Upper lobe of left lung (tissue), 6 donors: ENCODE measurements around the gene DNER. TPM values are rescaled to one million over a fixed set of nuclear protein-coding genes. Genes with fewer than 3 reads are reported as not detected.

Experiments
- ATAC-seq, 2 donors: fragments of 200-7000 bp; cut with Tn5 transposase; one replicate each; pipeline ENCODE4 v1.9.1; 2022; ENCODE audit warnings: mild to moderate bottlenecking in 2 of 2, moderate library complexity in 2 of 2; ENCODE audit not compliant: low FRiP score in 2 of 2
- DNase-seq, 2 donors: peaks; one replicate each; pipeline ENCODE4 v3.0.0-alpha.2; 2019 to 2020
- H3K27ac ChIP-seq, 4 donors: fragments of 200-600 bp; sonication (generic); one replicate each; pipeline ENCODE4 v1.5.1; 2016 to 2019
- H3K27me3 ChIP-seq, 4 donors: fragments of 200-600 bp; sonication (generic); one replicate each; pipeline ENCODE4 v1.5.1; 2017 to 2019
- H3K36me3 ChIP-seq, 4 donors: fragments of 200-600 bp; sonication (generic); one replicate each; pipeline ENCODE4 v1.5.1; 2016 to 2019
- H3K4me1 ChIP-seq, 4 donors: fragments of 200-600 bp; sonication (generic); one replicate each; pipeline ENCODE4 v1.5.1; 2018 to 2019
- H3K4me3 ChIP-seq, 4 donors: fragments of 200-600 bp; sonication (generic); one replicate each; pipeline ENCODE4 v1.5.1; 2017 to 2019; ENCODE audit warnings: mild to moderate bottlenecking in 2 of 4, moderate library complexity in 1 of 4
- H3K9me3 ChIP-seq, 4 donors: fragments of 200-600 bp; sonication (generic); one replicate each; pipeline ENCODE4 v1.5.1; 2018 to 2019
- EP300 ChIP-seq, 4 donors: sonication (generic); formaldehyde crosslinking; IDR thresholded peaks; one replicate each; pipeline ENCODE4 v1.5.1; 2017; ENCODE audit warnings: antibody characterized with exemption in 4 of 4, control low read depth in 2 of 4
- POLR2A ChIP-seq, 4 donors: fragments of 450-650 bp; IDR thresholded peaks; one replicate each; pipeline ENCODE4 v1.5.1; 2016 to 2017; ENCODE audit warnings: antibody characterized with exemption in 4 of 4, mild to moderate bottlenecking in 2 of 4
- POLR2AphosphoS5 ChIP-seq, 2 donors: sonication (generic); formaldehyde crosslinking; IDR thresholded peaks; one replicate each; pipeline ENCODE4 v1.5.1; 2017; ENCODE audit warnings: antibody characterized with exemption in 2 of 2
- WGBS, 2 donors: methylation state at CpG; one replicate each; pipeline ENCODE4 v1.1.5; 2017 to 2018; 5-methylcytosine and 5-hydroxymethylcytosine counted together
- total RNA-seq, 6 donors: library from RNA; depleted of rRNA in 4 of 6; stranded (reverse); fragments of >200 nt in 4 of 6; gene quantifications; one replicate each; pipeline versions ENCODE4 v1.1.0 to v1.2.1, GENCODE V29; 2016 to 2021
- TF ChIP-seq, protein P1 (sequence below), 6 experiments: fragments of 450-650 bp in 4 of 6; fragments of 200-600 bp in 2 of 6; sonication (generic) in 2 of 6; IDR thresholded peaks; one replicate each; pipeline ENCODE4 v1.5.1; 2016 to 2019; ENCODE audit warnings: antibody characterized with exemption in 6 of 6
- donor health status: DM: no; HTN: no; CAD: no; lungs with moderate emphysema.
- donor health status: DM: no; HTN: yes; CAD: no; lungs with severe emphysema.

Gene DNER
- total RNA-seq, 6 donors from 2014 or later = 0.31 to 2.1 (median 0.98) TPM

DNA sequence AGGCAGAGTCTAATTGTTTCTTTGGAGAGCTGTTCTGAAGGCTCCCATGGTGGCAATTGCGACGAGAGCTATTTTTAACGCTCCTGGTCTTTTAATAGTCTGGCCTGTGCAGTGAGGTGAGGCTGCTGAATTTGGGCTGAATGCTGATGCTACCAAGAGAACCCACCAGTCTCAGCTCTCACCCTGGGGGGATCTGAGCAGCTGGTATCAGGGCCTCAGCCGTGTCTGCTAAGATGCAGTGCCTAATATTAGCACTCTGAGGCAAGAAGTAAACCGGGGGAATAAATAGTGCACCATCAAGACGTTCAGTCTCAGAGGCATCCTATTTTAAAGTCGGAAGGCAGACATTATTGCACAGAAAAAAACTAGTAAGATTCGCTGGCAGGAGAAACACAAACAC, 228.5 kb downstream of the DNER start:
- H3K4me1 ChIP-seq = no peaks in the 10 kb centered on the region
- no peaks in the 10 kb centered on the region for H3K27me3 ChIP-seq
- no peaks in the 10 kb centered on the region for H3K9me3 ChIP-seq
- ATAC-seq (no peak), DNase-seq (no peak)
- H3K4me3 ChIP-seq = no peak overlapping the region
- no peaks in the 10 kb centered on the region for H3K36me3 ChIP-seq
- no peak overlapping the region for H3K27ac ChIP-seq
- WGBS, 2 donors = 49 to 50% methylated on average over 8 of the region's 8 CpGs
- TF ChIP-seq POLR2AphosphoS5 (IDR thresholded peaks at IDR 0.05) = no peak

DNA sequence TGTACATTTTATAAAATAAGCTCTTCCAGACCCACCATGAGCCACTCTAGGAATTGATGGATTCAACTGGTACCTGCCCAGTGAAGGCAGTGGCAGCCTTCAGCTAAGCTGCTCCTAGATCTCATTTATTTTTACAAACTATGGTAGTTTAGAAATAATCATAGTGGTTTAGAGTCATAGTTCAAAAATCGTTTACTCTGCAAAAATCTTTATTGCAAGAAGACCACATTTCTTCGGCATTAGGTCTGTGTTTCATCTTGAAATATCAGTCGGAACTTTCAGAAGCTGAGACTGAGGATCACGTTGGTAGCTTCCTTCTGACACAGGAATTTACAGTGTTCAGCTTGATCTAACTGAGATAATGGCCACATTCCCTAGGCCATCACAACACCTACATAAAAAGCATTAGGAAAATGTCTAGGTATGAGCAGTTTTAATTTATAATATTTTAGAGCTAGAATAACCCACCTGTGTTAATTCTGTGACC, 237.0 kb downstream of the DNER start:
- Histone ChIP-seq H3K27ac (no peak overlapping the region), H3K27me3 (no peaks in the 10 kb centered on the region), H3K36me3 (no peaks in the 10 kb centered on the region), H3K4me1 (peaks cover 0 to 4% (median 0%) of the 10 kb centered on the region in 4 donors), H3K9me3 (no peaks in the 10 kb centered on the region), H3K4me3 (no peak overlapping the region)
- WGBS, 2 donors = 75 to 84% methylated on average over 4 of the region's 4 CpGs
- ATAC-seq (no peak), DNase-seq (no peak)
- TF ChIP-seq EP300 (IDR thresholded peaks at IDR 0.05) (no peak), POLR2AphosphoS5 (IDR thresholded peaks at IDR 0.05) (no peak), POLR2A (IDR thresholded peaks at IDR 0.05) (no peak)
- TF ChIP-seq, protein P1, sequence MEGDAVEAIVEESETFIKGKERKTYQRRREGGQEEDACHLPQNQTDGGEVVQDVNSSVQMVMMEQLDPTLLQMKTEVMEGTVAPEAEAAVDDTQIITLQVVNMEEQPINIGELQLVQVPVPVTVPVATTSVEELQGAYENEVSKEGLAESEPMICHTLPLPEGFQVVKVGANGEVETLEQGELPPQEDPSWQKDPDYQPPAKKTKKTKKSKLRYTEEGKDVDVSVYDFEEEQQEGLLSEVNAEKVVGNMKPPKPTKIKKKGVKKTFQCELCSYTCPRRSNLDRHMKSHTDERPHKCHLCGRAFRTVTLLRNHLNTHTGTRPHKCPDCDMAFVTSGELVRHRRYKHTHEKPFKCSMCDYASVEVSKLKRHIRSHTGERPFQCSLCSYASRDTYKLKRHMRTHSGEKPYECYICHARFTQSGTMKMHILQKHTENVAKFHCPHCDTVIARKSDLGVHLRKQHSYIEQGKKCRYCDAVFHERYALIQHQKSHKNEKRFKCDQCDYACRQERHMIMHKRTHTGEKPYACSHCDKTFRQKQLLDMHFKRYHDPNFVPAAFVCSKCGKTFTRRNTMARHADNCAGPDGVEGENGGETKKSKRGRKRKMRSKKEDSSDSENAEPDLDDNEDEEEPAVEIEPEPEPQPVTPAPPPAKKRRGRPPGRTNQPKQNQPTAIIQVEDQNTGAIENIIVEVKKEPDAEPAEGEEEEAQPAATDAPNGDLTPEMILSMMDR (IDR thresholded peaks at IDR 0.05) = no peak

DNA sequence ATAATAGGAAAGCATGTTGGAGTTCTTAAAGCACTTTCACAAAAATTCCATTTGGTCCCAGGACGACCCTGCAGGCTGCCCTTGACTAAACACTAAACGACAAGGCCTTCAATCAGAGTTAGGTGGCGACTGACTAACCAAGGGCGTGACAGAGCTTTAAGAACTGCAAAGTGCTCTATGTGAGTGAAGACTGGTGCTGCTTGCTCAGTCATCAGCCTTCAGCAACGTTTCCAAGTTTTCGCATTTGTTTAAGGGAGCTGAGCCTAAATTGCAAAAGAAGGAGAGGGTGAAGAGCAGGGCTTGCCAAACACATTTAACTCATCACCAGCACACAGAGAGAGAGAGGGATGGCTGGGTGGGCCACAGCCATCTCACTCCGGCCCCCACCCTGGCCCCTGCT, 238.6 kb downstream of the DNER start:
- DNase-seq = no peak
- no peaks in the 10 kb centered on the region for H3K27me3 ChIP-seq
- no peaks in the 10 kb centered on the region for H3K9me3 ChIP-seq
- WGBS, 2 donors = 57 to 63% methylated on average over 7 of the region's 7 CpGs
- peaks cover 0 to 4% (median 0%) of the 10 kb centered on the region in 4 donors for H3K4me1 ChIP-seq
- ATAC-seq = peak in 1 of 2 donors; percentile 46
- no peak overlapping the region for H3K4me3 ChIP-seq
- no peak overlapping the region for H3K27ac ChIP-seq
- H3K36me3 ChIP-seq = no peaks in the 10 kb centered on the region
- TF ChIP-seq POLR2AphosphoS5 (IDR thresholded peaks at IDR 0.05) = no peak

DNA sequence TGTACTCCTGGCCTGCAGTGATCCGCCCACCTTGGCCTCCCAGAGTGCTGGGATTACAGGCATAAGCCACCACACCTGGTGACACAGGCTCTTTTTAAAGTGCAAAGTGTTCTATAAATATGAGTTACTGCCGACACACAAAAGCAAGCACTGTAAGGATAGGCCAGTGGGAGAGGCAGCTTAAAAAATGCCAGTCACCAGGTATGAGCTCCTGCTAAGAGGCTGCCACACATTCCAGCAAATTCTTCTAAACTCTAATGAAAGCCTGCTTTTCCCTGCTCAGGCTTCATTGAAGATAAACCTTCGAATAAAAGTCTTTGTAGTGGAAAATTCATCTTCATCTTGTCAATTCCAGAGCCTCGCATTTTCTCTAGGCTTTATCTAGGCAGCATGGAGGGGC, 240.2 kb downstream of the DNER start:
- ATAC-seq (peak in 1 of 2 donors; percentile 51), DNase-seq (no peak)
- peaks cover 0 to 4% (median 0%) of the 10 kb centered on the region in 4 donors for H3K4me1 ChIP-seq
- 74 to 78% methylated on average over 4 of the region's 4 CpGs for WGBS, 2 donors
- no peaks in the 10 kb centered on the region for H3K27me3 ChIP-seq
- no peaks in the 10 kb centered on the region for H3K9me3 ChIP-seq
- H3K27ac ChIP-seq = no peak overlapping the region
- TF ChIP-seq, protein P1 (IDR thresholded peaks at IDR 0.05) = no peak
- no peak for TF ChIP-seq POLR2AphosphoS5 (IDR thresholded peaks at IDR 0.05)
- no peak for TF ChIP-seq POLR2A (IDR thresholded peaks at IDR 0.05)
- TF ChIP-seq EP300 (IDR thresholded peaks at IDR 0.05) = no peak
- no peak overlapping the region for H3K4me3 ChIP-seq
- no peaks in the 10 kb centered on the region for H3K36me3 ChIP-seq

DNA sequence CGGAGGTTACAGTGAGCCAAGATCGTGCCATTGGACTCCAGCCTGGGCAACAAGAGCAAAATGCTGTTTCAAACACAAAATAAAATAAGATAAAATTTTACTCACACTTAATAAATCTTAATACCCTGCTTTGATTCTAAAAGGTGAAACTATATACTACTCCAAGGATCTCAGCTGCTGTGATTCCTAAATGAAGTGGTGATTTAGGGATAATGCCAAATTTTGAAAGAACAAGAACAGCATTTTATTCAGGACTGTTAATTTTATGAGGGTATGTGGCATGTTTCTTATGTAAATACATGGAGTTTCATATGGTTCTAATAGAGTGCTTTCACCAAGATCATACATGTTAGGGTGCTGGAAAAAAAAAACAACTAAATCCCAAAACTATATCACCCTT, 243.6 kb downstream of the DNER start:
- Histone ChIP-seq H3K4me1 (peaks cover 0 to under 1% (median 0%) of the 10 kb centered on the region in 4 donors), H3K27ac (no peak overlapping the region), H3K27me3 (no peaks in the 10 kb centered on the region), H3K9me3 (no peaks in the 10 kb centered on the region), H3K36me3 (no peaks in the 10 kb centered on the region), H3K4me3 (no peak overlapping the region)
- DNase-seq = no peak
- TF ChIP-seq, protein P1 (IDR thresholded peaks at IDR 0.05) = no peak
- TF ChIP-seq POLR2A (IDR thresholded peaks at IDR 0.05) (no peak), POLR2AphosphoS5 (IDR thresholded peaks at IDR 0.05) (no peak), EP300 (IDR thresholded peaks at IDR 0.05) (no peak)
- ATAC-seq = no peak
- 72 to 79% methylated on average over 2 of the region's 2 CpGs for WGBS, 2 donors

DNA sequence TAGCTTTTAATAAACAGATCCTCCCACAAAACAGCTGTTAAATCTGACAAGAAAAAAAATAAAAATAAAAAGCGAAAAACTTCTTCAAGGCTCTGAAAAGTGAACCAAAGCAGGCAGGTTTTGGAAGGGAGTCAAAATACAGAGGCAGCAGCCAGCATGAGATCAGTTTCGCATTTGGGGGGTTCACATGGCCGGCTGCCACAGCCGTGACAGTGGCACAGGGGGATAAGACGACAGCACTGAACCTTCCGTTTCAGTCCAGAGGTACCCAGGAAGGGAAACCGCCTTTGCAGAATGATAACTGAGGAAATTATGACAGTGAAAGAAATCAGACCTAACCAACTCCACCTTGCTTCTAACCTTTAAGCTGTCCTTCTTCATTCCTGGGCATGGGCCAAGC, 246.6 kb downstream of the DNER start:
- ATAC-seq (no peak), DNase-seq (no peak)
- Histone ChIP-seq H3K4me3 (no peak overlapping the region), H3K27me3 (no peaks in the 10 kb centered on the region), H3K36me3 (no peaks in the 10 kb centered on the region), H3K4me1 (no peaks in the 10 kb centered on the region), H3K27ac (no peak overlapping the region), H3K9me3 (no peaks in the 10 kb centered on the region)
- no peak for TF ChIP-seq EP300 (IDR thresholded peaks at IDR 0.05)
- no peak for TF ChIP-seq POLR2AphosphoS5 (IDR thresholded peaks at IDR 0.05)
- TF ChIP-seq, protein P1 (IDR thresholded peaks at IDR 0.05) = no peak
- no peak for TF ChIP-seq POLR2A (IDR thresholded peaks at IDR 0.05)
- WGBS, 2 donors = 75 to 80% methylated on average over 7 of the region's 7 CpGs
